Suprapubic skin (tissue), 3 donors: ENCODE results near the gene TMEM255A.

Experiments used
- CTCF ChIP-seq, 2 donors: fragments of 200-600 bp in 1 of 2; fragments of 450-650 bp in 1 of 2; sonication (generic) in 1 of 2; IDR thresholded peaks; one replicate each; pipeline ENCODE4 v1.5.1; 2016 to 2019; ENCODE audit warnings: antibody characterized with exemption in 2 of 2, mild to moderate bottlenecking in 1 of 2, moderate library complexity in 1 of 2
- POLR2A ChIP-seq, 2 donors: fragments of 450-650 bp; IDR thresholded peaks; one replicate each; pipeline ENCODE4 v1.6.1; 2017; ENCODE audit warnings: antibody characterized with exemption in 2 of 2, mild to moderate bottlenecking in 2 of 2, moderate library complexity in 2 of 2

- TF ChIP-seq CTCF (IDR thresholded peaks at IDR 0.05) (no peak), POLR2A (IDR thresholded peaks at IDR 0.05) (no peak)
Observed at GRCh38 chrX:120308558-120308957, 2.7 kb downstream of the TMEM255A start.
